Activated T-helper 1 cell treated with anti-CD3 and anti-CD28 coated beads, Interleukin-12 subunit alpha, Interleukin-12 subunit beta, Interleukin-2, Interleukin-4 antibody, amounts not matched to agents 30 ng/mL and 10 ng/mL and 1 ng/mL, durations not matched to agents 14 hours and 24 hours and 36 hours (primary cell): ENCODE results near the gene SPTBN2. TPM values are rescaled to one million over a fixed set of nuclear protein-coding genes. Genes with fewer than 3 reads are reported as not detected.

Source experiments
- DNase-seq: peaks from one replicate; pipeline ENCODE4 v3.0.0; 2021; ENCODE audit warnings: low spot score
- H3K27ac Mint-ChIP-seq: one replicate; pipeline ENCODE4 v1.8.0; 2021; ENCODE audit warnings: mild to moderate bottlenecking, mixed read lengths
- H3K27me3 Mint-ChIP-seq: one replicate; pipeline ENCODE4 v1.8.0; 2022; ENCODE audit warnings: mild to moderate bottlenecking, moderate library complexity, mixed read lengths; ENCODE audit not compliant: insufficient read depth
- H3K36me3 Mint-ChIP-seq: one replicate; pipeline ENCODE4 v1.8.0; 2021; ENCODE audit warnings: low read depth, mixed read lengths
- H3K4me1 Mint-ChIP-seq: one replicate; pipeline ENCODE4 v1.8.0; 2021; ENCODE audit warnings: low read depth, mixed read lengths
- H3K4me3 Mint-ChIP-seq: one replicate; pipeline ENCODE4 v1.8.0; 2021; ENCODE audit warnings: mild to moderate bottlenecking, moderate library complexity, mixed read lengths
- H3K9me3 Mint-ChIP-seq: one replicate; pipeline ENCODE4 v1.8.0; 2021; ENCODE audit warnings: mixed read lengths
- intact Hi-C: fragments of 100-400 bp; cut with micrococcal nuclease; formaldehyde crosslinking; loops from one replicate; pipeline ENCODE4 v1.15.1; 2024
- total RNA-seq: library from RNA; stranded (reverse); gene quantifications from 2 replicates; pipeline ENCODE4 v1.2.3, GENCODE V29; 2022

The SPTBN2 gene
- total RNA-seq, 1 donor from 2014 or later: 0.91 TPM

- H3K9me3 Mint-ChIP-seq: no peaks in the 10 kb centered on the region
- intact Hi-C loops: no loop called here
- no peaks in the 10 kb centered on the region for H3K4me1 Mint-ChIP-seq
- no peaks in the 10 kb centered on the region for H3K36me3 Mint-ChIP-seq
- no peak for DNase-seq
- no peak overlapping the region for H3K27ac Mint-ChIP-seq
- H3K27me3 Mint-ChIP-seq: peaks cover 6% of the 10 kb centered on the region
- no peak overlapping the region for H3K4me3 Mint-ChIP-seq
These were observed 22.0 kb downstream of the SPTBN2 start for GRCh38 chr11:66706989-66707388.

- H3K4me1 Mint-ChIP-seq: no peaks in the 10 kb centered on the region
- no peaks in the 10 kb centered on the region for H3K36me3 Mint-ChIP-seq
- intact Hi-C loops: no loop called here
- H3K27me3 Mint-ChIP-seq: peaks cover 8% of the 10 kb centered on the region
- no peaks in the 10 kb centered on the region for H3K9me3 Mint-ChIP-seq
- H3K27ac Mint-ChIP-seq: no peak overlapping the region
- H3K4me3 Mint-ChIP-seq: no peak overlapping the region
- no peak for DNase-seq
These were observed 23.3 kb downstream of the SPTBN2 start for GRCh38 chr11:66705587-66706335.

- H3K4me3 Mint-ChIP-seq: no peak overlapping the region
- no peaks in the 10 kb centered on the region for H3K9me3 Mint-ChIP-seq
- intact Hi-C loops: no loop called here
- DNase-seq: no peak
- H3K27ac Mint-ChIP-seq: no peak overlapping the region
- H3K27me3 Mint-ChIP-seq: peaks cover 8% of the 10 kb centered on the region
- H3K4me1 Mint-ChIP-seq: no peaks in the 10 kb centered on the region
- H3K36me3 Mint-ChIP-seq: no peaks in the 10 kb centered on the region
These were observed 24.2 kb downstream of the SPTBN2 start for GRCh38 chr11:66704659-66705360.

GRCh38 chr11:66701432-66702240, 27.4 kb downstream of the SPTBN2 start:
- H3K4me3 Mint-ChIP-seq: no peak overlapping the region
- peaks cover 5% of the 10 kb centered on the region for H3K27me3 Mint-ChIP-seq
- H3K27ac Mint-ChIP-seq: peak overlapping the region; percentile 6
- no peaks in the 10 kb centered on the region for H3K4me1 Mint-ChIP-seq
- no peaks in the 10 kb centered on the region for H3K36me3 Mint-ChIP-seq
- DNase-seq: no peak
- H3K9me3 Mint-ChIP-seq: no peaks in the 10 kb centered on the region
- intact Hi-C loops: no loop called here

GRCh38 chr11:66700742-66701141, 28.3 kb downstream of the SPTBN2 start:
- H3K4me1 Mint-ChIP-seq: no peaks in the 10 kb centered on the region
- no peak overlapping the region for H3K4me3 Mint-ChIP-seq
- no peaks in the 10 kb centered on the region for H3K36me3 Mint-ChIP-seq
- DNase-seq: no peak
- H3K27ac Mint-ChIP-seq: no peak overlapping the region
- H3K27me3 Mint-ChIP-seq: peaks cover 5% of the 10 kb centered on the region
- H3K9me3 Mint-ChIP-seq: no peaks in the 10 kb centered on the region
- intact Hi-C loops: no loop called here

- no peaks in the 10 kb centered on the region for H3K9me3 Mint-ChIP-seq
- peaks cover 5% of the 10 kb centered on the region for H3K27me3 Mint-ChIP-seq
- H3K36me3 Mint-ChIP-seq: no peaks in the 10 kb centered on the region
- no peaks in the 10 kb centered on the region for H3K4me1 Mint-ChIP-seq
- no peak overlapping the region for H3K27ac Mint-ChIP-seq
- H3K4me3 Mint-ChIP-seq: no peak overlapping the region
- intact Hi-C loops: no loop called here
- no peak for DNase-seq
These were observed 28.7 kb downstream of the SPTBN2 start for GRCh38 chr11:66700337-66700736.

GRCh38 chr11:66698491-66698890, 30.5 kb downstream of the SPTBN2 start:
- intact Hi-C loops: no loop called here
- Mint-ChIP-seq H3K27ac (no peak overlapping the region), H3K4me1 (no peaks in the 10 kb centered on the region), H3K27me3 (peaks cover 7% of the 10 kb centered on the region), H3K36me3 (no peaks in the 10 kb centered on the region), H3K4me3 (no peak overlapping the region), H3K9me3 (no peaks in the 10 kb centered on the region)
- DNase-seq: no peak

- intact Hi-C loops: no loop called here
These were observed 31.0 kb downstream of the SPTBN2 start for GRCh38 chr11:66697988-66698387.

GRCh38 chr11:66696146-66696545, 32.9 kb downstream of the SPTBN2 start:
- Mint-ChIP-seq H3K27me3 (peaks cover 2% of the 10 kb centered on the region), H3K4me1 (no peaks in the 10 kb centered on the region), H3K36me3 (no peaks in the 10 kb centered on the region), H3K27ac (no peak overlapping the region), H3K4me3 (no peak overlapping the region), H3K9me3 (no peaks in the 10 kb centered on the region)
- DNase-seq: no peak
- intact Hi-C loops: no loop called here

More at GRCh38 chr11:66697988-66698387, 31.0 kb downstream of the SPTBN2 start:
- Mint-ChIP-seq H3K9me3 (no peaks in the 10 kb centered on the region), H3K36me3 (no peaks in the 10 kb centered on the region), H3K27ac (no peak overlapping the region), H3K4me1 (no peaks in the 10 kb centered on the region), H3K27me3 (peaks cover 7% of the 10 kb centered on the region), H3K4me3 (no peak overlapping the region)
- DNase-seq: no peak

GRCh38 chr11:66694732-66695207, 34.2 kb downstream of the SPTBN2 start:
- intact Hi-C loops: loop anchor here (1.0 to 2.0 kb wide), 5 partner anchors 50 to 377 kb away; a partner anchor contains a TSS
- Mint-ChIP-seq H3K27ac (no peak overlapping the region), H3K36me3 (no peaks in the 10 kb centered on the region), H3K9me3 (no peaks in the 10 kb centered on the region), H3K27me3 (peaks cover 2% of the 10 kb centered on the region), H3K4me3 (no peak overlapping the region), H3K4me1 (no peaks in the 10 kb centered on the region)
- peak; percentile 69 for DNase-seq

GRCh38 chr11:66694056-66694410, 35.0 kb downstream of the SPTBN2 start:
- Mint-ChIP-seq H3K4me1 (no peaks in the 10 kb centered on the region), H3K4me3 (no peak overlapping the region), H3K27ac (no peak overlapping the region), H3K9me3 (no peaks in the 10 kb centered on the region), H3K36me3 (no peaks in the 10 kb centered on the region), H3K27me3 (peaks cover 2% of the 10 kb centered on the region)
- no peak for DNase-seq
- intact Hi-C loops: loop anchor here (1.0 to 2.0 kb wide), 5 partner anchors 51 to 377 kb away; a partner anchor contains a TSS

- Mint-ChIP-seq H3K27me3 (peaks cover 2% of the 10 kb centered on the region), H3K4me3 (no peak overlapping the region), H3K4me1 (no peaks in the 10 kb centered on the region), H3K36me3 (no peaks in the 10 kb centered on the region), H3K27ac (no peak overlapping the region), H3K9me3 (no peaks in the 10 kb centered on the region)
- no peak for DNase-seq
- intact Hi-C loops: loop anchor here (1.0 to 2.0 kb wide), 5 partner anchors 51 to 378 kb away; a partner anchor contains a TSS
These were observed 35.5 kb downstream of the SPTBN2 start for GRCh38 chr11:66693356-66694055.
